HEK293 (cell line): ENCODE measurements around the gene CEBPG.

Experiments
- EGR2 ChIP-seq: fragments of 450-650 bp; formaldehyde crosslinking; IDR thresholded peaks from 2 replicates; pipeline ENCODE4 v1.5.1; 2016; ENCODE audit warnings: low read depth, missing biosample characterization, missing genetic modification characterization
- GFI1B ChIP-seq: fragments of 450-650 bp; formaldehyde crosslinking; IDR thresholded peaks from 2 replicates; pipeline ENCODE4 v1.5.1; 2016; ENCODE audit warnings: missing biosample characterization, missing genetic modification characterization
- KLF8 ChIP-seq: fragments of 450-650 bp; formaldehyde crosslinking; IDR thresholded peaks from 2 replicates; pipeline ENCODE4 v1.5.1; 2016; ENCODE audit warnings: missing biosample characterization, missing genetic modification characterization
- KLF9 ChIP-seq: fragments of 450-650 bp; formaldehyde crosslinking; IDR thresholded peaks from 2 replicates; pipeline ENCODE4 v1.5.1; 2016; ENCODE audit warnings: missing biosample characterization, missing genetic modification characterization, low read depth
- OSR2 ChIP-seq: fragments of 450-650 bp; formaldehyde crosslinking; IDR thresholded peaks from 2 replicates; pipeline ENCODE4 v1.5.1; 2016; ENCODE audit warnings: missing biosample characterization, missing genetic modification characterization
- ZBTB20 ChIP-seq: fragments of 450-650 bp; formaldehyde crosslinking; IDR thresholded peaks from 2 replicates; pipeline ENCODE4 v1.5.1; 2016; ENCODE audit warnings: missing biosample characterization, missing genetic modification characterization
- ZBTB26 ChIP-seq: fragments of 450-650 bp; formaldehyde crosslinking; optimal IDR thresholded peaks from 2 replicates; pipeline ENCODE3; 2016; ENCODE audit warnings: missing biosample characterization, mild to moderate bottlenecking, missing genetic modification characterization
- ZFP69B ChIP-seq: fragments of 450-650 bp; formaldehyde crosslinking; IDR thresholded peaks from 2 replicates; pipeline ENCODE4 v1.5.1; 2016; ENCODE audit warnings: missing biosample characterization, missing genetic modification characterization
- ZNF133 ChIP-seq: fragments of 450-650 bp; formaldehyde crosslinking; IDR thresholded peaks from 2 replicates; pipeline ENCODE4 v1.5.1; 2016; ENCODE audit warnings: missing biosample characterization, missing genetic modification characterization
- ZNF146 ChIP-seq: fragments of 450-650 bp; formaldehyde crosslinking; IDR thresholded peaks from 2 replicates; pipeline ENCODE4 v1.5.1; 2016; ENCODE audit warnings: missing biosample characterization, missing genetic modification characterization
- ZNF169 ChIP-seq: fragments of 450-650 bp; formaldehyde crosslinking; IDR thresholded peaks from 2 replicates; pipeline ENCODE4 v1.5.1; 2016; ENCODE audit warnings: missing biosample characterization, missing genetic modification characterization
- ZNF184 ChIP-seq: fragments of 450-650 bp; IDR thresholded peaks from 2 replicates; pipeline ENCODE4 v1.5.1; 2018; ENCODE audit warnings: missing biosample characterization, mild to moderate bottlenecking, missing genetic modification characterization
- ZNF23 ChIP-seq: fragments of 450-650 bp; formaldehyde crosslinking; IDR thresholded peaks from 2 replicates; pipeline ENCODE4 v1.5.1; 2016; ENCODE audit warnings: missing biosample characterization, missing genetic modification characterization, borderline replicate concordance
- ZNF302 ChIP-seq: fragments of 450-650 bp; formaldehyde crosslinking; IDR thresholded peaks from 2 replicates; pipeline ENCODE4 v1.5.1; 2016; ENCODE audit warnings: missing biosample characterization, missing genetic modification characterization, low read depth
- ZNF350 ChIP-seq: fragments of 450-650 bp; formaldehyde crosslinking; IDR thresholded peaks from 2 replicates; pipeline ENCODE4 v1.5.0; 2017; ENCODE audit warnings: missing biosample characterization, mild to moderate bottlenecking, missing genetic modification characterization
- ZNF362 ChIP-seq: fragments of 450-650 bp; formaldehyde crosslinking; IDR thresholded peaks from 2 replicates; pipeline ENCODE4 v1.5.1; 2016; ENCODE audit warnings: missing biosample characterization, missing genetic modification characterization
- ZNF530 ChIP-seq: fragments of 450-650 bp; formaldehyde crosslinking; IDR thresholded peaks from 2 replicates; pipeline ENCODE4 v1.5.1; 2016; ENCODE audit warnings: low read depth, missing biosample characterization, missing genetic modification characterization
- ZNF555 ChIP-seq: fragments of 450-650 bp; formaldehyde crosslinking; conservative IDR thresholded peaks from 2 replicates; pipeline ENCODE4 v1.5.1; 2017; ENCODE audit warnings: missing biosample characterization, mild to moderate bottlenecking, missing genetic modification characterization, inconsistent platforms
- ZNF596 ChIP-seq: fragments of 450-650 bp; IDR thresholded peaks from 2 replicates; pipeline ENCODE4 v1.5.0; 2018; ENCODE audit warnings: missing biosample characterization, mild to moderate bottlenecking, missing genetic modification characterization, moderate library complexity
- ZNF654 ChIP-seq: fragments of 450-650 bp; formaldehyde crosslinking; IDR thresholded peaks from 2 replicates; pipeline ENCODE4 v1.5.1; 2016; ENCODE audit warnings: low read depth, missing biosample characterization, missing genetic modification characterization
- ZNF664 ChIP-seq: fragments of 450-650 bp; formaldehyde crosslinking; IDR thresholded peaks from 2 replicates; pipeline ENCODE4 v1.5.1; 2016; ENCODE audit warnings: missing biosample characterization, missing genetic modification characterization
- ZNF768 ChIP-seq: fragments of 450-650 bp; formaldehyde crosslinking; IDR thresholded peaks from 2 replicates; pipeline ENCODE4 v1.5.1; 2018; ENCODE audit warnings: missing biosample characterization, mild to moderate bottlenecking, missing genetic modification characterization
- ZNF776 ChIP-seq: fragments of 450-650 bp; formaldehyde crosslinking; IDR thresholded peaks from 2 replicates; pipeline ENCODE4 v1.5.0; 2017; ENCODE audit warnings: missing biosample characterization, missing genetic modification characterization, borderline replicate concordance
- ZNF777 ChIP-seq: fragments of 450-650 bp; formaldehyde crosslinking; IDR thresholded peaks from 2 replicates; pipeline ENCODE4 v1.5.1; 2017; ENCODE audit warnings: missing biosample characterization, missing genetic modification characterization, borderline replicate concordance
- ZNF792 ChIP-seq: fragments of 450-650 bp; formaldehyde crosslinking; IDR thresholded peaks from 2 replicates; pipeline ENCODE4 v1.5.1; 2016; ENCODE audit warnings: missing biosample characterization, missing genetic modification characterization
- TF ChIP-seq, protein P1 (sequence below): fragments of 450-650 bp; formaldehyde crosslinking; IDR thresholded peaks from 2 replicates; pipeline ENCODE4 v1.5.1; 2017; ENCODE audit warnings: missing biosample characterization, missing genetic modification characterization
- TF ChIP-seq, protein P2 (sequence below): fragments of 450-650 bp; formaldehyde crosslinking; IDR thresholded peaks from 2 replicates; pipeline ENCODE4; 2016; ENCODE audit warnings: missing biosample characterization, missing genetic modification characterization
- TF ChIP-seq, protein P3 (sequence below): fragments of 450-650 bp; formaldehyde crosslinking; IDR thresholded peaks from 2 replicates; pipeline ENCODE4 v1.5.1; 2016; ENCODE audit warnings: missing biosample characterization, missing genetic modification characterization
- TF ChIP-seq, protein P4 (sequence below): fragments of 450-650 bp; formaldehyde crosslinking; IDR thresholded peaks from 2 replicates; pipeline ENCODE4 v1.5.1; 2016; ENCODE audit warnings: missing biosample characterization, missing genetic modification characterization

CEBPG gene

DNA sequence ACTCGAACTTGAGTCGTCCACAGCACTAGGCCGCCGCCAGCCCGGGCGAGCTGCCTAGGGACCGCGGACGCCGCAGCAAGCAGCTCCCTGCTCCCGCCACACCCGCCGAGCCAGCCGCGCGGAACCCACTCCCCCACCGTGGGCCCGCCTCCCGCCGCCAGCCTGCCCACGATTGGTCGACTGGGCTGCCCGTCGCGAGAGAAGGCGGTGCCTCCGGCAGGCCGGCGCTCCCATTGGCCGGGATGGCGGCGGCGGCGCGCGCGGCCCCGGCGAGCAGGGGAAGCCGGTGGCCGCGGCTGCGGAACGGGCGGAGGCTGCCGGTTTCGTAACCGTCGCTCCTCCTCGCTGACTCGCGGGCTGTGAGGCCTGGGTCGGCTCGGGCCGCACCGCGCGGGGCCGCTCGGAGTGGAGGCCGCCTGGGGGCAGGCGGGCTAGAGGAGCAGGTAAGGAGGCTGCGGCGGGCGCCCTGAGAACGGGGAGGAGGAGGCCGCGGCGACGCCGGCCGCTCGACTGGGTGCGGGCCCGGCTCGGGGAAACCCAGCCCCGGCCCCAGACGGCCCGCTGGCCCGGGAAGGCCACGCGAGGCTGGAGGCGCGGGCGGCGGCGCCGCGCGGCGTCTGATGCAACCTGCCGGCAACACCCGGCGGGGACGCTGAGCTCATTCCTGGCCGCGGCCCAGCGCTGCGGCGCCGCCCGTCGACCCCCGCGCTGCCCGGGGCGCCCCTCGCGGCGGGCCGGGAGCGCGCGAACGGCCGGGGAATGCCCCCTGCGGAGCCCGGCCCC lies at the start of gene CEBPG (continued):
- TF ChIP-seq ZNF302 (tag by site-specific recombination) (no peak), KLF9 (tag by site-specific recombination) (peak; percentile 72), ZFP69B (tag by site-specific recombination) (peak; percentile 10), EGR2 (no peak), ZNF530 (tag by site-specific recombination) (0 out of 2 replicates have a peak, but pooled peaks have one; percentile 15), ZNF776 (tag by site-specific recombination) (no peak), ZNF133 (no peak), ZNF768 (tag by site-specific recombination) (no peak), ZNF792 (no peak), ZNF664 (no peak), ZBTB20 (tag by site-specific recombination) (no peak; the same call in 1 of the 2 replicates), ZNF184 (peak; percentile 45; the same call in 1 of the 2 replicates), ZBTB26 (tag by site-specific recombination) (peak; percentile 97), GFI1B (tag by site-specific recombination) (no peak), OSR2 (tag by site-specific recombination) (peak; percentile 55; the same call in 1 of the 2 replicates), ZNF23 (tag by site-specific recombination) (no peak), ZNF654 (no peak), ZNF146 (no peak), ZNF777 (tag by site-specific recombination) (no peak), ZNF350 (peak; percentile 82), ZNF169 (tag by site-specific recombination) (0 out of 2 replicates have a peak, but pooled peaks have one; percentile 17), ZNF596 (peak; percentile 24), ZNF555 (tag by site-specific recombination) (no peak), KLF8 (tag by site-specific recombination) (0 out of 2 replicates have a peak, but pooled peaks have one; percentile 26), ZNF362 (tag by site-specific recombination) (no peak)
- TF ChIP-seq, protein P1, sequence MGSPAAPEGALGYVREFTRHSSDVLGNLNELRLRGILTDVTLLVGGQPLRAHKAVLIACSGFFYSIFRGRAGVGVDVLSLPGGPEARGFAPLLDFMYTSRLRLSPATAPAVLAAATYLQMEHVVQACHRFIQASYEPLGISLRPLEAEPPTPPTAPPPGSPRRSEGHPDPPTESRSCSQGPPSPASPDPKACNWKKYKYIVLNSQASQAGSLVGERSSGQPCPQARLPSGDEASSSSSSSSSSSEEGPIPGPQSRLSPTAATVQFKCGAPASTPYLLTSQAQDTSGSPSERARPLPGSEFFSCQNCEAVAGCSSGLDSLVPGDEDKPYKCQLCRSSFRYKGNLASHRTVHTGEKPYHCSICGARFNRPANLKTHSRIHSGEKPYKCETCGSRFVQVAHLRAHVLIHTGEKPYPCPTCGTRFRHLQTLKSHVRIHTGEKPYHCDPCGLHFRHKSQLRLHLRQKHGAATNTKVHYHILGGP = no peak
- TF ChIP-seq, protein P2, sequence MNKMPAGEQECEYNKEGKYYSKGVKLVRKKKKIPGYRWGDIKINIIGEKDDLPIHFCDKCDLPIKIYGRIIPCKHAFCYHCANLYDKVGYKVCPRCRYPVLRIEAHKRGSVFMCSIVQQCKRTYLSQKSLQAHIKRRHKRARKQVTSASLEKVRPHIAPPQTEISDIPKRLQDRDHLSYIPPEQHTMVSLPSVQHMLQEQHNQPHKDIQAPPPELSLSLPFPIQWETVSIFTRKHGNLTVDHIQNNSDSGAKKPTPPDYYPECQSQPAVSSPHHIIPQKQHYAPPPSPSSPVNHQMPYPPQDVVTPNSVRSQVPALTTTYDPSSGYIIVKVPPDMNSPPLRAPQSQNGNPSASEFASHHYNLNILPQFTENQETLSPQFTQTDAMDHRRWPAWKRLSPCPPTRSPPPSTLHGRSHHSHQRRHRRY (tag by site-specific recombination) = no peak
- TF ChIP-seq, protein P3, sequence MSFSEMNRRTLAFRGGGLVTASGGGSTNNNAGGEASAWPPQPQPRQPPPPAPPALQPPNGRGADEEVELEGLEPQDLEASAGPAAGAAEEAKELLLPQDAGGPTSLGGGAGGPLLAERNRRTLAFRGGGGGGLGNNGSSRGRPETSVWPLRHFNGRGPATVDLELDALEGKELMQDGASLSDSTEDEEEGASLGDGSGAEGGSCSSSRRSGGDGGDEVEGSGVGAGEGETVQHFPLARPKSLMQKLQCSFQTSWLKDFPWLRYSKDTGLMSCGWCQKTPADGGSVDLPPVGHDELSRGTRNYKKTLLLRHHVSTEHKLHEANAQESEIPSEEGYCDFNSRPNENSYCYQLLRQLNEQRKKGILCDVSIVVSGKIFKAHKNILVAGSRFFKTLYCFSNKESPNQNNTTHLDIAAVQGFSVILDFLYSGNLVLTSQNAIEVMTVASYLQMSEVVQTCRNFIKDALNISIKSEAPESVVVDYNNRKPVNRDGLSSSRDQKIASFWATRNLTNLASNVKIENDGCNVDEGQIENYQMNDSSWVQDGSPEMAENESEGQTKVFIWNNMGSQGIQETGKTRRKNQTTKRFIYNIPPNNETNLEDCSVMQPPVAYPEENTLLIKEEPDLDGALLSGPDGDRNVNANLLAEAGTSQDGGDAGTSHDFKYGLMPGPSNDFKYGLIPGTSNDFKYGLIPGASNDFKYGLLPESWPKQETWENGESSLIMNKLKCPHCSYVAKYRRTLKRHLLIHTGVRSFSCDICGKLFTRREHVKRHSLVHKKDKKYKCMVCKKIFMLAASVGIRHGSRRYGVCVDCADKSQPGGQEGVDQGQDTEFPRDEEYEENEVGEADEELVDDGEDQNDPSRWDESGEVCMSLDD = no peak
- TF ChIP-seq, protein P4, sequence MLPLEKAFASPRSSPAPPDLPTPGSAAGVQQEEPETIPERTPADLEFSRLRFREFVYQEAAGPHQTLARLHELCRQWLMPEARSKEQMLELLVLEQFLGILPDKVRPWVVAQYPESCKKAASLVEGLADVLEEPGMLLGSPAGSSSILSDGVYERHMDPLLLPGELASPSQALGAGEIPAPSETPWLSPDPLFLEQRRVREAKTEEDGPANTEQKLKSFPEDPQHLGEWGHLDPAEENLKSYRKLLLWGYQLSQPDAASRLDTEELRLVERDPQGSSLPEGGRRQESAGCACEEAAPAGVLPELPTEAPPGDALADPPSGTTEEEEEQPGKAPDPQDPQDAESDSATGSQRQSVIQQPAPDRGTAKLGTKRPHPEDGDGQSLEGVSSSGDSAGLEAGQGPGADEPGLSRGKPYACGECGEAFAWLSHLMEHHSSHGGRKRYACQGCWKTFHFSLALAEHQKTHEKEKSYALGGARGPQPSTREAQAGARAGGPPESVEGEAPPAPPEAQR (tag by site-specific recombination) = peak; percentile 67
